ENCODE measurements around the gene FN3KRP.

- TF ChIP-seq CTCF (IDR thresholded peaks at IDR 0.05): no peak
- TF ChIP-seq POLR2A (IDR thresholded peaks at IDR 0.05): no peak
Observed at GRCh38 chr17:82769041-82769440, 52.5 kb downstream of the FN3KRP start.
